HepG2 (cell line): ENCODE data around the gene GZF1.

Experiments used
- ELF3 ChIP-seq: IDR thresholded peaks from 2 replicates; pipeline ENCODE4 v1.6.1; 2016; ENCODE audit warnings: missing genetic modification reagents, missing compliant biosample characterization
- ERF ChIP-seq: IDR thresholded peaks from 2 replicates; pipeline ENCODE4 v1.6.1; 2018; ENCODE audit warnings: missing biosample characterization, missing genetic modification reagents
- HDAC6 ChIP-seq: fragments of 200-600 bp; sonication (generic); IDR thresholded peaks from 2 replicates; pipeline ENCODE4 v1.7.0; 2017; ENCODE audit warnings: mild to moderate bottlenecking, antibody characterized with exemption, low read length, low read depth
- HMG20B ChIP-seq: conservative IDR thresholded peaks from 2 replicates; pipeline ENCODE4 v1.6.1; 2016; ENCODE audit warnings: missing genetic modification reagents, missing compliant biosample characterization
- NR3C1 ChIP-seq: sonication (generic); formaldehyde crosslinking; IDR thresholded peaks from 2 replicates; pipeline ENCODE4 v1.4.0; 2020; ENCODE audit warnings: missing genetic modification reagents
- ONECUT2 ChIP-seq: sonication (generic); formaldehyde crosslinking; IDR thresholded peaks from 2 replicates; pipeline ENCODE4 v1.4.0; 2020; ENCODE audit warnings: missing genetic modification reagents
- SP4 ChIP-seq: sonication (generic); formaldehyde crosslinking; IDR thresholded peaks from 2 replicates; pipeline ENCODE4 v1.8.1; 2023; ENCODE audit warnings: mild to moderate bottlenecking, missing genetic modification reagents
- SRF ChIP-seq: IDR thresholded peaks from 2 replicates; pipeline ENCODE4 v1.6.1; 2011; ENCODE audit warnings: mild to moderate bottlenecking, low read depth, low read length, moderate library complexity
- TCF7L2 ChIP-seq: IDR thresholded peaks from 2 replicates; pipeline ENCODE4 v1.6.1; 2011; ENCODE audit warnings: mild to moderate bottlenecking, low read depth, low read length, moderate library complexity
- TF ChIP-seq, protein P1 (sequence below): sonication (generic); formaldehyde crosslinking; IDR thresholded peaks from 2 replicates; pipeline ENCODE4 v1.4.0; 2020; ENCODE audit warnings: missing genetic modification reagents
- TF ChIP-seq, protein P2 (sequence below): IDR thresholded peaks from 2 replicates; pipeline ENCODE4 v1.6.1; 2016

DNA sequence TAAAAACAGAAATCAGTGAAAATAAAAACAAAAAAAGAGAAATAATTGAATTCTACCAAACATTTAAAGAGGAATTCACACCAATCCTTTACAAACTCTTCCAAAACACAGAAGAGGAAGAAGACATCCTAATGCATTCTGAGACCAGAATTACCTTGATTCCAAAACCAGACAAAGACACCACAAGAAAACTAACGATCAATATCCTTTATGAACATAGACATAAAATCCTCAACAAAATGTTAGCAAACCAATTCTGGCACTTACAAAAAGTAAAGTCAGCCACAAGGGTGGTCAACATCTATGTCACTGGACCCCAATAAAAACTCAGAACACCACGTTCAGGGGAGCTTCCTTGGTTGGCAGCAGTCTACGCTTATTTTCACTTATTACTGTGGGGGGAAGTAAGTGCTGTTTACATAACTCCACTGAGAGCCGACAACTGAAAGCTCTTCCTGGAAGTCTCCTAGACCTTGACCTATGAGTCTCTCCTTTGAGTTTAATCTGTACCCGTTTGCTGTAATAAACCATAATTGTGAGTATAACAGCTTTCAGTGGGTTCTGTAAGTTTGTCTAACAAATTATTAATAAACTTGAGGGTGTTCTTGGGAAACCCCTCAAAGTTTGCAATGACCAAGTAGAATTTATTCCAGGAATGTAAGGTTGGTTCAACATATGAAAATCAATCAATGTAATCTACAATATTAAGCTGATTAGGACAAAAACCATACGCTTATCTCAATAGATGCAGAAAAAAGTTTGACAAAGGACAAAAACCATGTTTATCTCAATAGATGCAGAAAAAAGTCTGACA is 24.5 kb downstream of the GZF1 start:
- no peak for TF ChIP-seq HDAC6
- TF ChIP-seq NR3C1 (CRISPR knock-in tag) = no peak
- TF ChIP-seq ELF3 (CRISPR knock-in tag) = peak; percentile 90
- no peak for TF ChIP-seq SP4 (CRISPR knock-in tag)
- peak; percentile 79 for TF ChIP-seq HMG20B (CRISPR knock-in tag)
- TF ChIP-seq, protein P1, sequence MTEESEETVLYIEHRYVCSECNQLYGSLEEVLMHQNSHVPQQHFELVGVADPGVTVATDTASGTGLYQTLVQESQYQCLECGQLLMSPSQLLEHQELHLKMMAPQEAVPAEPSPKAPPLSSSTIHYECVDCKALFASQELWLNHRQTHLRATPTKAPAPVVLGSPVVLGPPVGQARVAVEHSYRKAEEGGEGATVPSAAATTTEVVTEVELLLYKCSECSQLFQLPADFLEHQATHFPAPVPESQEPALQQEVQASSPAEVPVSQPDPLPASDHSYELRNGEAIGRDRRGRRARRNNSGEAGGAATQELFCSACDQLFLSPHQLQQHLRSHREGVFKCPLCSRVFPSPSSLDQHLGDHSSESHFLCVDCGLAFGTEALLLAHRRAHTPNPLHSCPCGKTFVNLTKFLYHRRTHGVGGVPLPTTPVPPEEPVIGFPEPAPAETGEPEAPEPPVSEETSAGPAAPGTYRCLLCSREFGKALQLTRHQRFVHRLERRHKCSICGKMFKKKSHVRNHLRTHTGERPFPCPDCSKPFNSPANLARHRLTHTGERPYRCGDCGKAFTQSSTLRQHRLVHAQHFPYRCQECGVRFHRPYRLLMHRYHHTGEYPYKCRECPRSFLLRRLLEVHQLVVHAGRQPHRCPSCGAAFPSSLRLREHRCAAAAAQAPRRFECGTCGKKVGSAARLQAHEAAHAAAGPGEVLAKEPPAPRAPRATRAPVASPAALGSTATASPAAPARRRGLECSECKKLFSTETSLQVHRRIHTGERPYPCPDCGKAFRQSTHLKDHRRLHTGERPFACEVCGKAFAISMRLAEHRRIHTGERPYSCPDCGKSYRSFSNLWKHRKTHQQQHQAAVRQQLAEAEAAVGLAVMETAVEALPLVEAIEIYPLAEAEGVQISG (CRISPR knock-in tag) = no peak
- TF ChIP-seq SRF = no peak
- peak; percentile 86 for TF ChIP-seq ERF (CRISPR knock-in tag)
- TF ChIP-seq ONECUT2 (CRISPR knock-in tag) = no peak
- no peak for TF ChIP-seq TCF7L2
- TF ChIP-seq, protein P2, sequence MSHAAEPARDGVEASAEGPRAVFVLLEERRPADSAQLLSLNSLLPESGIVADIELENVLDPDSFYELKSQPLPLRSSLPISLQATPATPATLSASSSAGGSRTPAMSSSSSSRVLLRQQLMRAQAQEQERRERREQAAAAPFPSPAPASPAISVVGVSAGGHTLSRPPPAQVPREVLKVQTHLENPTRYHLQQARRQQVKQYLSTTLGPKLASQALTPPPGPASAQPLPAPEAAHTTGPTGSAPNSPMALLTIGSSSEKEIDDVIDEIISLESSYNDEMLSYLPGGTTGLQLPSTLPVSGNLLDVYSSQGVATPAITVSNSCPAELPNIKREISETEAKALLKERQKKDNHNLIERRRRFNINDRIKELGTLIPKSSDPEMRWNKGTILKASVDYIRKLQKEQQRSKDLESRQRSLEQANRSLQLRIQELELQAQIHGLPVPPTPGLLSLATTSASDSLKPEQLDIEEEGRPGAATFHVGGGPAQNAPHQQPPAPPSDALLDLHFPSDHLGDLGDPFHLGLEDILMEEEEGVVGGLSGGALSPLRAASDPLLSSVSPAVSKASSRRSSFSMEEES (CRISPR knock-in tag) = 0 out of 2 replicates have a peak, but pooled peaks have one; percentile 26
